HepG2 (cell line): Measurements from ENCODE around the gene ETFB. TPM values are rescaled to one million over a fixed set of nuclear protein-coding genes. Genes with fewer than 3 reads are reported as not detected.
A peak's percentile ranks its signal among the peaks of the same experiment; 100 is the strongest.

Experiments
- BCL6 ChIP-seq: IDR thresholded peaks from 2 replicates; pipeline ENCODE4 v1.6.1; 2016; ENCODE audit warnings: missing genetic modification reagents, missing compliant biosample characterization
- BHLHE40 ChIP-seq: IDR thresholded peaks from 2 replicates; pipeline ENCODE4 v1.6.1; 2011; ENCODE audit warnings: low read length, improper control_type of control experiment
- FOXM1 ChIP-seq: sonication (generic); formaldehyde crosslinking; IDR thresholded peaks from 2 replicates; pipeline ENCODE4 v1.5.0; 2020; ENCODE audit warnings: missing genetic modification reagents
- HNF4A ChIP-seq: sonication (generic); formaldehyde crosslinking; IDR thresholded peaks from 2 replicates; pipeline ENCODE4 v1.4.0; 2020; ENCODE audit warnings: missing genetic modification reagents
- HOXA3 ChIP-seq: sonication (generic); formaldehyde crosslinking; IDR thresholded peaks from 2 replicates; pipeline ENCODE4 v1.5.0; 2020; ENCODE audit warnings: missing genetic modification reagents
- MAF1 ChIP-seq: sonication (generic); formaldehyde crosslinking; IDR thresholded peaks from 2 replicates; pipeline ENCODE4 v1.5.0; 2020; ENCODE audit warnings: missing genetic modification reagents, borderline replicate concordance
- MEIS1 ChIP-seq: sonication (generic); formaldehyde crosslinking; IDR thresholded peaks from 2 replicates; pipeline ENCODE4 v1.9.0; 2021; ENCODE audit warnings: mild to moderate bottlenecking, missing genetic modification reagents, moderate library complexity, borderline replicate concordance
- MLLT10 ChIP-seq: sonication (generic); formaldehyde crosslinking; IDR thresholded peaks from 2 replicates; pipeline ENCODE4 v1.4.0; 2020; ENCODE audit warnings: missing genetic modification reagents
- NFIC ChIP-seq: IDR thresholded peaks from 2 replicates; pipeline ENCODE4 v1.6.1; 2012; ENCODE audit warnings: mild to moderate bottlenecking, low read length, inconsistent platforms
- NFRKB ChIP-seq: fragments of 450-650 bp; IDR thresholded peaks from 2 replicates; pipeline ENCODE4 v1.6.1; 2017
- PAF1 ChIP-seq: IDR thresholded peaks from 2 replicates; pipeline ENCODE4 v1.6.1; 2016; ENCODE audit warnings: missing genetic modification reagents, missing compliant biosample characterization
- RBFOX2 ChIP-seq: fragments of 200-400 bp; formaldehyde crosslinking; IDR thresholded peaks from 2 replicates; pipeline ENCODE4 v1.6.1; 2017; ENCODE audit warnings: low read depth, mild to moderate bottlenecking, low read length
- SALL1 ChIP-seq: sonication (generic); formaldehyde crosslinking; IDR thresholded peaks from 2 replicates; pipeline ENCODE4 v1.8.0; 2022; ENCODE audit warnings: mild to moderate bottlenecking, missing genetic modification reagents
- SIN3A ChIP-seq: IDR thresholded peaks from 2 replicates; pipeline ENCODE4 v1.6.1; 2011; ENCODE audit warnings: low read depth, mild to moderate bottlenecking, control low read depth, low read length, borderline replicate concordance
- SMAD9 ChIP-seq: sonication (generic); formaldehyde crosslinking; IDR thresholded peaks from 2 replicates; pipeline ENCODE4 v1.5.1; 2020; ENCODE audit warnings: mild to moderate bottlenecking, missing genetic modification reagents
- XRCC5 ChIP-seq: fragments of 200-400 bp; formaldehyde crosslinking; optimal IDR thresholded peaks from 2 replicates; pipeline ENCODE3; 2017; ENCODE audit warnings: mild to moderate bottlenecking, low read length
- ZBTB38 ChIP-seq: sonication (generic); formaldehyde crosslinking; IDR thresholded peaks from 2 replicates; pipeline ENCODE4 v1.5.1; 2020; ENCODE audit warnings: mild to moderate bottlenecking, missing genetic modification reagents
- ZNF124 ChIP-seq: sonication (generic); formaldehyde crosslinking; IDR thresholded peaks from 2 replicates; pipeline ENCODE4 v1.4.0; 2020; ENCODE audit warnings: missing genetic modification reagents
- ZNF180 ChIP-seq: sonication (generic); formaldehyde crosslinking; IDR thresholded peaks from 2 replicates; pipeline ENCODE4 v1.4.0; 2020; ENCODE audit warnings: low read depth, missing genetic modification reagents, borderline replicate concordance
- ZNF205 ChIP-seq: IDR thresholded peaks from 2 replicates; pipeline ENCODE4 v1.6.1; 2018; ENCODE audit warnings: missing biosample characterization, missing genetic modification reagents
- ZNF367 ChIP-seq: sonication (generic); formaldehyde crosslinking; IDR thresholded peaks from 2 replicates; pipeline ENCODE4 v1.4.0; 2020; ENCODE audit warnings: missing genetic modification reagents, borderline replicate concordance
- ZNF383 ChIP-seq: sonication (generic); formaldehyde crosslinking; IDR thresholded peaks from 2 replicates; pipeline ENCODE4 v1.4.0; 2020; ENCODE audit warnings: missing genetic modification reagents, mild to moderate bottlenecking, borderline replicate concordance
- ZNF441 ChIP-seq: sonication (generic); formaldehyde crosslinking; IDR thresholded peaks from 2 replicates; pipeline ENCODE4 v1.7.0; 2021; ENCODE audit warnings: missing genetic modification reagents, borderline replicate concordance
- ZNF589 ChIP-seq: sonication (generic); formaldehyde crosslinking; conservative IDR thresholded peaks from 2 replicates; pipeline ENCODE4 v1.8.0; 2022; ENCODE audit warnings: mild to moderate bottlenecking, moderate library complexity, missing genetic modification reagents
- ZNF850 ChIP-seq: sonication (generic); formaldehyde crosslinking; conservative IDR thresholded peaks from 2 replicates; pipeline ENCODE4 v1.9.0; 2021; ENCODE audit warnings: mild to moderate bottlenecking, missing genetic modification reagents
- ZSCAN31 ChIP-seq: sonication (generic); formaldehyde crosslinking; IDR thresholded peaks from 2 replicates; pipeline ENCODE4 v1.5.0; 2020; ENCODE audit warnings: low read depth, mild to moderate bottlenecking, missing genetic modification reagents
- polyA plus RNA-seq, 8 experiments: library from polyadenylated mRNA; depleted of rRNA in 3 of 8; stranded (reverse) in 7 of 8; unstranded in 1 of 8; fragments of >200 nt; fragmentation: Illumina TruSeq in 4 of 8; extraction: Trizol in 4 of 8; gene quantifications; 2 replicates each; pipeline versions ENCODE4 v1.2.1 to v1.2.3, GENCODE V29; 2011 to 2016; ENCODE audit warnings: low read depth in 4 of 8, missing spikeins in 1 of 8, mixed read lengths in 1 of 8; ENCODE audit not compliant: insufficient read depth in 1 of 8
- total RNA-seq, 5 experiments: library from RNA; depleted of rRNA; stranded (reverse); fragments of >200 nt; fragmentation: Illumina TruSeq; extraction: Trizol; gene quantifications; 2 replicates each; pipeline ENCODE4 v1.2.3, GENCODE V29; 2016; ENCODE audit warnings: low read depth in 1 of 5
- TF ChIP-seq, protein P1 (sequence below): sonication (generic); formaldehyde crosslinking; IDR thresholded peaks from 2 replicates; pipeline ENCODE4 v1.8.0; 2022; ENCODE audit warnings: mild to moderate bottlenecking, missing genetic modification reagents
- TF ChIP-seq, protein P2 (sequence below): sonication (generic); formaldehyde crosslinking; IDR thresholded peaks from 2 replicates; pipeline ENCODE4 v1.4.0; 2020; ENCODE audit warnings: mild to moderate bottlenecking, missing genetic modification reagents
- TF ChIP-seq, protein P3 (sequence below): IDR thresholded peaks from 2 replicates; pipeline ENCODE4 v1.6.1; 2012; ENCODE audit warnings: inconsistent platforms

The ETFB gene
- total and polyA plus RNA-seq, 2 of the 13 experiments (the other 11 are each of a cell fraction or from before 2014, with no cell fraction given) = 678 to 1,314 TPM

DNA sequence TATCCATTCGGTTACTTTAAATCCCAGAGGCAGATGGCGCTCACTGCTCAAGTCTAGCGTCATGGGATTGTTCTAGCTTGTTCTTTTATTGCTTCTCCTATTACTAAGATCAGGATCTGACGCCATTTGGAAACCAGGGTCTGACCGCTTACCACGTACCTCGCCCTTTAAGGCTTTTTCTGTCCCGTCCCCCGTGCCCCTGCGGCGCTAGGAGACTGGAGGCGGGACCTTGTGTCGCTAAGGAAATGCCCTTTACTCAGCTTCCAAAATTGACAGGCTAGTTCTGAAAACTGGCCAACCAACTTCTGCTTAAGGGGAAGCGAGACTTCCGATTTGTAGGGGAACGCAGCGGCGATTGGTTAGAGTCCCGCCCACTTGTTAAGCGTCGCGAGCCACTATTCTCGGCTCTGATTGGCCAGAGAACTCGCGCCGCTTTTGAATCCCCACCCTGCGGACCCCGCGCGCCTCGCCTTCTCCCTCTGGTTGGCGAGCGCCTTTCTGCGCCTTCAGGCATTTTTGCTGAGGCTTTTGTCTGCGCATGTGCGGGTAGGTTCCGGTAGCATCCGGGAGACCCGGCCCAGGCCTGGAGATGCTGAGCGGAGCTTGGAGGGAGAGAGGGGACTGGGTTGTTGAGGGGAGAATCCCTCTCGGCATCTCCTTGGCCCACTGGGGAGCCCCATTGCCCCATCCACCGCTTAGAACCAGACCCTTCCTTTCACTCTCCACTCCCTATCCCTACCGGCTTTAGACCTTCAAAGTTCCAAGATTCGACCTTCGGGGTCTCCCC is 28.1 kb upstream of the ETFB start (continued):
- TF ChIP-seq, protein P1, sequence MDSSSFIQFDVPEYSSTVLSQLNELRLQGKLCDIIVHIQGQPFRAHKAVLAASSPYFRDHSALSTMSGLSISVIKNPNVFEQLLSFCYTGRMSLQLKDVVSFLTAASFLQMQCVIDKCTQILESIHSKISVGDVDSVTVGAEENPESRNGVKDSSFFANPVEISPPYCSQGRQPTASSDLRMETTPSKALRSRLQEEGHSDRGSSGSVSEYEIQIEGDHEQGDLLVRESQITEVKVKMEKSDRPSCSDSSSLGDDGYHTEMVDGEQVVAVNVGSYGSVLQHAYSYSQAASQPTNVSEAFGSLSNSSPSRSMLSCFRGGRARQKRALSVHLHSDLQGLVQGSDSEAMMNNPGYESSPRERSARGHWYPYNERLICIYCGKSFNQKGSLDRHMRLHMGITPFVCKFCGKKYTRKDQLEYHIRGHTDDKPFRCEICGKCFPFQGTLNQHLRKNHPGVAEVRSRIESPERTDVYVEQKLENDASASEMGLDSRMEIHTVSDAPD = 0 out of 2 replicates have a peak, but pooled peaks have one; percentile 53
- TF ChIP-seq ZNF441 (no peak), ZNF383 (CRISPR knock-in tag) (no peak), ZSCAN31 (0 out of 2 replicates have a peak, but pooled peaks have one; percentile 37), MLLT10 (CRISPR knock-in tag) (no peak), BHLHE40 (peak; percentile 7; the same call in 1 of the 2 replicates), XRCC5 (no peak), SALL1 (CRISPR knock-in tag) (peak; percentile 76), ZNF367 (CRISPR knock-in tag) (0 out of 2 replicates have a peak, but pooled peaks have one; percentile 48), ZNF589 (CRISPR knock-in tag) (0 out of 2 replicates have a peak, but pooled peaks have one; percentile 54), MEIS1 (CRISPR knock-in tag) (peak; percentile 29; the same call in 1 of the 2 replicates), ZBTB38 (CRISPR knock-in tag) (no peak), RBFOX2 (no peak), SMAD9 (CRISPR knock-in tag) (no peak), HNF4A (CRISPR knock-in tag) (no peak), ZNF850 (CRISPR knock-in tag) (no peak), ZNF180 (CRISPR knock-in tag) (no peak), FOXM1 (CRISPR knock-in tag) (peak; percentile 89), PAF1 (no peak), NFIC (no peak), SIN3A (peak; percentile 93), ZNF205 (CRISPR knock-in tag) (no peak), BCL6 (CRISPR knock-in tag) (no peak), NFRKB (no peak), HOXA3 (CRISPR knock-in tag) (peak; percentile 76), ZNF124 (CRISPR knock-in tag) (no peak), MAF1 (CRISPR knock-in tag) (no peak)
- TF ChIP-seq, protein P2, sequence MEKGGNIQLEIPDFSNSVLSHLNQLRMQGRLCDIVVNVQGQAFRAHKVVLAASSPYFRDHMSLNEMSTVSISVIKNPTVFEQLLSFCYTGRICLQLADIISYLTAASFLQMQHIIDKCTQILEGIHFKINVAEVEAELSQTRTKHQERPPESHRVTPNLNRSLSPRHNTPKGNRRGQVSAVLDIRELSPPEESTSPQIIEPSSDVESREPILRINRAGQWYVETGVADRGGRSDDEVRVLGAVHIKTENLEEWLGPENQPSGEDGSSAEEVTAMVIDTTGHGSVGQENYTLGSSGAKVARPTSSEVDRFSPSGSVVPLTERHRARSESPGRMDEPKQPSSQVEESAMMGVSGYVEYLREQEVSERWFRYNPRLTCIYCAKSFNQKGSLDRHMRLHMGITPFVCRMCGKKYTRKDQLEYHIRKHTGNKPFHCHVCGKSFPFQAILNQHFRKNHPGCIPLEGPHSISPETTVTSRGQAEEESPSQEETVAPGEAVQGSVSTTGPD (CRISPR knock-in tag) = no peak
- TF ChIP-seq, protein P3, sequence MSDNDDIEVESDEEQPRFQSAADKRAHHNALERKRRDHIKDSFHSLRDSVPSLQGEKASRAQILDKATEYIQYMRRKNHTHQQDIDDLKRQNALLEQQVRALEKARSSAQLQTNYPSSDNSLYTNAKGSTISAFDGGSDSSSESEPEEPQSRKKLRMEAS = peak; percentile 97
